Type B pancreatic cell (in vitro differentiated cells): ENCODE data around the gene DPP8. TPM values are rescaled to one million over a fixed set of nuclear protein-coding genes. Genes with fewer than 3 reads are reported as not detected.

Experiments used
- DNase-seq: peaks from one replicate; pipeline ENCODE4 v3.0.0; 2021; ENCODE audit warnings: mixed read lengths; ENCODE audit not compliant: unreplicated experiment; ENCODE audit errors: extremely low spot score
- H3K27ac Mint-ChIP-seq: 2 replicates; pipeline ENCODE4 v1.8.0; 2021; ENCODE audit warnings: mild to moderate bottlenecking, mixed read lengths
- H3K27me3 Mint-ChIP-seq: 2 replicates; pipeline ENCODE4 v1.8.0; 2021; ENCODE audit warnings: mixed read lengths
- H3K36me3 Mint-ChIP-seq: 2 replicates; pipeline ENCODE4 v1.8.0; 2021; ENCODE audit warnings: mixed read lengths
- H3K4me1 Mint-ChIP-seq: one replicate; pipeline ENCODE4 v1.8.0; 2021; ENCODE audit warnings: mixed read lengths; ENCODE audit not compliant: unreplicated experiment
- H3K4me3 Mint-ChIP-seq: 2 replicates; pipeline ENCODE4 v1.8.0; 2021; ENCODE audit warnings: mild to moderate bottlenecking, mixed read lengths
- H3K9me3 Mint-ChIP-seq: 2 replicates; pipeline ENCODE4 v1.8.0; 2021; ENCODE audit warnings: mixed read lengths
- total RNA-seq: library from RNA; stranded (reverse); gene quantifications from 2 replicates; pipeline ENCODE4 v1.2.1, GENCODE V29; 2021; ENCODE audit warnings: low replicate concordance
- TF ChIP-seq, protein P1 (sequence below): fragments of 200-600 bp; sonication (generic); conservative IDR thresholded peaks from 2 replicates; pipeline ENCODE4 v1.5.0; 2021; ENCODE audit warnings: antibody characterized with exemption, mild to moderate bottlenecking

Gene DPP8
- total RNA-seq, 1 donor from 2014 or later = 25.0 TPM

DNA sequence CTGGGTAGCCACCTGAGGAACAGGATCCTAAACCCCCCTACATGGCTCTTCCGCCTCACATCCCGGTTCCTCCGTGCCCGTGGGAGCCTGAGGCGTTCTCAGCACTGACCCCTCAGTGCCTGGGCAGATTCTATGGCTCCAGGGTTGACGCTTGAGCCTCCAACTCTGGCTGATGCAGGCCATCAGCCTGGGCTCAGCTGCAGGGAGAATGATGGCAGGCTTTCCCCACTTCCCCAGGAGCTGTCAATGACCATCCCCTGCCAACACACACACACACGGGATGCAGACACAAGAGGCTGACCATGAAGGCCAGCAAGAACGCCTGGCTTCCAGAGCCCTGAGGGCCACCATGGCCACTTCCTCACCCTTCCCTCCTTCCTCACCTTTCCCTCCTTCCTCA lies 123.9 kb downstream of the DPP8 start:
- no peaks in the 10 kb centered on the region for H3K4me1 Mint-ChIP-seq
- peaks cover 3% of the 10 kb centered on the region for H3K36me3 Mint-ChIP-seq
- TF ChIP-seq, protein P1, sequence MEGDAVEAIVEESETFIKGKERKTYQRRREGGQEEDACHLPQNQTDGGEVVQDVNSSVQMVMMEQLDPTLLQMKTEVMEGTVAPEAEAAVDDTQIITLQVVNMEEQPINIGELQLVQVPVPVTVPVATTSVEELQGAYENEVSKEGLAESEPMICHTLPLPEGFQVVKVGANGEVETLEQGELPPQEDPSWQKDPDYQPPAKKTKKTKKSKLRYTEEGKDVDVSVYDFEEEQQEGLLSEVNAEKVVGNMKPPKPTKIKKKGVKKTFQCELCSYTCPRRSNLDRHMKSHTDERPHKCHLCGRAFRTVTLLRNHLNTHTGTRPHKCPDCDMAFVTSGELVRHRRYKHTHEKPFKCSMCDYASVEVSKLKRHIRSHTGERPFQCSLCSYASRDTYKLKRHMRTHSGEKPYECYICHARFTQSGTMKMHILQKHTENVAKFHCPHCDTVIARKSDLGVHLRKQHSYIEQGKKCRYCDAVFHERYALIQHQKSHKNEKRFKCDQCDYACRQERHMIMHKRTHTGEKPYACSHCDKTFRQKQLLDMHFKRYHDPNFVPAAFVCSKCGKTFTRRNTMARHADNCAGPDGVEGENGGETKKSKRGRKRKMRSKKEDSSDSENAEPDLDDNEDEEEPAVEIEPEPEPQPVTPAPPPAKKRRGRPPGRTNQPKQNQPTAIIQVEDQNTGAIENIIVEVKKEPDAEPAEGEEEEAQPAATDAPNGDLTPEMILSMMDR = no peak
- no peak overlapping the region for H3K4me3 Mint-ChIP-seq
- H3K27me3 Mint-ChIP-seq = peaks cover 44% of the 10 kb centered on the region
- no peaks in the 10 kb centered on the region for H3K9me3 Mint-ChIP-seq
- no peak for DNase-seq
- no peak overlapping the region for H3K27ac Mint-ChIP-seq

DNA sequence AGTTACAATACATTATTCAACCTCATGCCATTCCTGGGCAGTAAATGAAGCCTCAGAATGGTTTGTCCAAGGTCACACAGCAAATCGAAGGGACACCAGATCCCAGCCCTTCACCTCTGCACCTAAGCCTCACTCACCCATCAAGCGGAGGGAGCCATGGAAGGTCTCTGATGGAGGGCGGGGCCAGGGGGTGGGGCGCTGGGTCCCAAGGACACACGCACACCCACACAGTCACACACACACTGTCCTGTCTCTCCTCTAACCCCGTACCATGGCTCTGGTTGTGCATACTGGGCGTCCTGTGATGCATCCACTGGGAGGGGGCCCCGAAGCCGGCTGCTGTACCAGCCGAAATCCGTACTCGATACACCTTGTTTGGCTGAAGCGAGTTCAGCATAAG lies 124.4 kb downstream of the DPP8 start:
- Mint-ChIP-seq H3K4me1 (no peaks in the 10 kb centered on the region), H3K27me3 (peaks cover 43% of the 10 kb centered on the region)

More for the DNA sequence above, 124.4 kb downstream of the DPP8 start:
- Mint-ChIP-seq H3K36me3 (peaks cover 3% of the 10 kb centered on the region), H3K4me3 (no peak overlapping the region), H3K27ac (no peak overlapping the region), H3K9me3 (no peaks in the 10 kb centered on the region)
- DNase-seq = no peak
- TF ChIP-seq, protein P1 = no peak

Other genes with a start within 250 kb of the DPP8 start
- gene PARP16, start 230.8 kb downstream of the DPP8 start, total RNA-seq = 8.0 and 12.7 TPM in 2 replicates
- not detected in 2 replicates for gene RNU5A-1, start 221.6 kb downstream of the DPP8 start, total RNA-seq
- 15.0 and 16.3 TPM in 2 replicates for gene RNU5B-1, start 213.0 kb downstream of the DPP8 start, total RNA-seq
- 18.8 and 169 TPM in 2 replicates for gene IGDCC3, start 139.7 kb downstream of the DPP8 start, total RNA-seq
- gene IGDCC4, start 94.7 kb downstream of the DPP8 start, total RNA-seq = 2.4 and 17.1 TPM in 2 replicates
- gene HACD3, start 12.8 kb upstream of the DPP8 start, total RNA-seq = 91.5 and 123 TPM in 2 replicates
- 43.9 and 49.3 TPM in 2 replicates for gene INTS14, start 93.4 kb upstream of the DPP8 start, total RNA-seq
- gene SLC24A1, start 104.2 kb upstream of the DPP8 start, total RNA-seq = 9.8 and 15.8 TPM in 2 replicates